ENCODE results near the gene EP400.
"Not testable (repeated sequence)": the region's sequence is repeated elsewhere in the genome, so short reads cannot be mapped to it uniquely, and the experiment has no call there.

EP400 gene

DNA sequence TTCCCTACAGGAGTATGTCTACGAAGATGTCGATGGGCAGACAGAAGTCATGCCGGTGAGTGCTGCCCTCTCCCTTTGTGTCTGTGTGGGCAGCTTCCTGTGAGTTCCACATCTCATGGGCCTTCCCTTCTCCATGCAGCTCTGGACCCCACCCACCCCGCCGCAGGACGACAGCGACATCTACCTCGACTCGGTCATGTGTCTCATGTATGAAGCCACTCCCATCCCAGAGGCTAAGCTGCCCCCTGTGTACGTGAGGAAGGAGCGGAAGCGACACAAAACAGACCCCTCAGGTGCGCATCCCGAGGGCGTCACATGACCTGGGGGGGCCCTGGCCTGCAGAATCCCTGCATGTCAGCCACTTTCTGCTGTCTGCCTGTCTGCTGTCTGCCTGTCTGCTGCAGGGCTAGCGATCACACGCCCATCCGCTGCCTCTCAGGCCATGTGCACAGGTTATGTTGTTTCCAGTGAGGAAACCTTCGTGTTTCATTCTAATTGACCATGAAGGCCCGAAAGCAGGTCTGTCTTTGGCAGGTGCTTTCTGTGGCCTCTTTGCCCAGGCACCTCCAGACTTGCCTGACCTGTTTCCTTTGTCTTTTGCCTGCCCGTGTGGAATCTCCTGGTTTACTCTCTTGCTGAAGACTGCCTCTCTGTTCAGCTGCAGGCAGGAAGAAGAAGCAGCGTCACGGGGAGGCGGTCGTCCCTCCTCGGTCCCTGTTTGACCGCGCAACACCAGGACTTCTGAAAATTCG, 95.1 kb downstream of the EP400 start:
- DNase-seq (ENCODE audit: low read depth, low spot score) = no peak

GRCh38 chr12:132045751-132046150, 96.0 kb downstream of the EP400 start:
- DNase-seq (ENCODE audit: low read depth, low spot score) = no peak

GRCh38 chr12:132046561-132046960, 96.8 kb downstream of the EP400 start:
- DNase-seq (ENCODE audit: low read depth, low spot score) = no peak

GRCh38 chr12:132047630-132048029, 97.9 kb downstream of the EP400 start:
- not testable (repeated sequence) for DNase-seq (ENCODE audit: low read depth, low spot score)

DNA sequence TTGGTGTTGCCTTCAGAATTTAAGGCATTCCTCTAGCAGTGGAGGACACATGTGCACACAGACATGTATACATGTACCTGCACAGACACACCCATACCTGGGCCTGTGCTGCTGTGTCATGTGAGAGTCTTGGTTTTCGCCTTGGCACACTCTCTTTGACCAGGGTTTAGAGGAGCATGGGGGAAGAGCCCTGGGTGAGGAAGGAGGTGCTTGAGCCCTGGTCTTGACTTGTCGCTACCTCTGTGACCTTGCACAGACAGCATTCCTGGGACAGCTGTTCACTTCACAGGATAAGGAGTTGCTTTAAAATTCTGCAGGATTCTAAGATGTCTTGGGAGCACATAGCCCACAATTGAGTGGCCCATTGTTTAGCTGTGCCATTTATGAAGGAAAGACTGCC, 99.7 kb downstream of the EP400 start:
- DNase-seq (ENCODE audit: low read depth, low spot score) = no peak

- no peak for DNase-seq (ENCODE audit: low read depth, low spot score)
These were observed 100.1 kb downstream of the EP400 start for GRCh38 chr12:132049876-132050275.

- DNase-seq (ENCODE audit: low read depth, low spot score) = not testable (repeated sequence)
These were observed 102.0 kb downstream of the EP400 start for GRCh38 chr12:132051718-132052117.

- DNase-seq (ENCODE audit: low read depth, low spot score) = no peak
These were observed 102.6 kb downstream of the EP400 start for GRCh38 chr12:132052196-132052932.

GRCh38 chr12:132053338-132054330, 103.9 kb downstream of the EP400 start:
- no peak for DNase-seq (ENCODE audit: low read depth, low spot score)

DNA sequence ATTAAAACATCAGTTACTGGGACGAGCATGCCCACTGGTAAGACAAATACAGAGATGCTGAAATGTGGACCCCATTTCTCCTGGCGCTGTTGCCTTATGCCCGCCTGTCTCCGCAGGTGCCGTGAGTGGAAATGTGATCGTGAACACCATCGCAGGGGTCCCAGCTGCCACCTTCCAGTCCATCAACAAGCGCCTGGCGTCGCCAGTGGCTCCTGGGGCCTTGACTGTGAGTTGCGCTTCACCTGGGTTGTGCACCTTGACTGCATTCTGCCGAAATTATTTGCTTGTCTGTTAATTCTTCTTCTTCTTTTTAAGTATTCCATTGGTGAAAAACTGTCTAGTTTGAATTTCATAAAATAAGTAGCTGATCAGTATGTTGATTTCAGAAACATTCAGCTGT, 105.2 kb downstream of the EP400 start:
- DNase-seq (ENCODE audit: low read depth, low spot score) = no peak

- DNase-seq (ENCODE audit: low read depth, low spot score) = no peak
These were observed 105.9 kb downstream of the EP400 start for GRCh38 chr12:132055535-132056096.

GRCh38 chr12:132056320-132056719, 106.6 kb downstream of the EP400 start:
- DNase-seq (ENCODE audit: low read depth, low spot score) = no peak

- no peak for DNase-seq (ENCODE audit: low read depth, low spot score)
These were observed 107.2 kb downstream of the EP400 start for GRCh38 chr12:132056951-132057350.

DNA sequence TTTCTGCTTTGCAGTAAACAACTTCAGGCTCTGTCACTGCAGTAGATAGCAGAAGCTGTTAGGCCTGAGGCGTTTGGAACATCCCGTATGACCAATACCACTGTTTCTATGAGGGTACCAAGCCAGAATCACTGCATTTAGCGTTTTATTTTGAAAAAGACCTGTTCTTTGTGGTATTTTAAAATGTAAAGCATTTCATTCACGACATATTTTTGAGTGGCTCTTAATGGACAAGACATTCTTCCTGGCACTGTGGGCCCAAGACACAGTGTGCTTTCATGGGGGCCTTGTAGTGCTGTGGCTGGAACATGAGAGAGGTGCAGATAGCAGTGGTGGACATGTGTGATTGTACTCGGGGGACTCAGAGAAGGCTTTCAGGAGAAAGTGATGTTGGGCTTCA, 107.9 kb downstream of the EP400 start:
- DNase-seq (ENCODE audit: low read depth, low spot score) = no peak

- no peak for DNase-seq (ENCODE audit: low read depth, low spot score)
These were observed 111.5 kb downstream of the EP400 start for GRCh38 chr12:132061197-132061596.

- DNase-seq (ENCODE audit: low read depth, low spot score) = no peak
These were observed 112.1 kb downstream of the EP400 start for GRCh38 chr12:132061641-132062430.

DNA sequence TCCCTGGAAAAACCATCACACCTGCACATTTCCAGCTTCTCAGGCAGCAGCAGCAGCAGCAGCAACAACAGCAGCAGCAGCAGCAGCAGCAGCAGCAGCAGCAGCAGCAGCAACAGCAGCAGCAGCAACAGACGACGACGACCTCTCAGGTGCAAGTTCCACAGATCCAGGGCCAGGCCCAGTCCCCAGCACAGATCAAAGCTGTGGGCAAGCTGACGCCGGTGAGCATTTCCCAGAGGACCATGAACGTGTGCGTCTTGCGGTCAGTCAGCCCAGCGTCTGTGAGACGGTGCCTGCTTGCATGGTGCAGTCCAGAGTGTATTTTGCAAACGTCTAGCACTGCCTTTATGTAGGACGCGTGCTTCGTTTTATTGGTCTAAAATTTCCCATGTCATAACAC, 112.7 kb downstream of the EP400 start:
- DNase-seq (ENCODE audit: low read depth, low spot score) = no peak

DNA sequence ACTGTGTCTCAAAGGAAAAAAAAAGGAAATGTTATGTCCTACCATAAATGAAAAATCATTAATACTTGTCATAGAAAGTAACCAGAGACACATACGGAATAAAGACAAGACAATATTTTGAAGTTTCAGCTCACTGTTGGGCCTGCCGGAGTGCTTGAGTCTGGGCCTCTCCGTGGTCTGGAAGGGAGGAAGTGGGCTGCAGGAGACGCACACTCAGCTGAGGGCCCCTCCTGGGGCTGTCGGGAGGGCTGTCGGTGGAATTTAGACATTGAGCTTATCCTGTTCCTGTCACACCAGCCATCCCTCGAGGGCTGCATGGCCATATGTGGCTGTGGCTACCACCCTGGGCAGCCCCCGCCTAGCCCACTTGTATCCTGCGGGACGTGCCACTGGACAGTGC, 113.7 kb downstream of the EP400 start:
- no peak for DNase-seq (ENCODE audit: low read depth, low spot score)

DNA sequence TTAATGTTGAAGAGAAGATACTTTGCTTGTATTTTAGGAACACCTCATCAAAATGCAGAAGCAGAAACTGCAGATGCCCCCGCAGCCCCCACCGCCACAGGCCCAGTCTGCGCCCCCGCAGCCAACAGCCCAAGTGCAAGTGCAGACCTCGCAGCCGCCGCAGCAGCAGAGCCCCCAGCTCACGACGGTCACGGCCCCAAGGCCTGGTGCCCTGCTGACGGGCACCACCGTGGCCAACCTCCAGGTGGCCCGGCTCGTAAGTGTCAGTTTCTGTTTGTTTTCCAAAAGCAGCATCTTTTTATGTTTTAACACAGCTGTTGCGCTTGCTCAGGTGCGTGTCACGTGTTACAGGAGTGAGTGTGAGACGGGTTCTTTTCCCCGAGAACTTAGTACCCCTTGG, 114.9 kb downstream of the EP400 start:
- DNase-seq (ENCODE audit: low read depth, low spot score) = no peak

- DNase-seq (ENCODE audit: low read depth, low spot score) = no peak
These were observed 115.5 kb downstream of the EP400 start for GRCh38 chr12:132065203-132065602.
